Measurements from ENCODE around the gene RAF1. TPM values are rescaled to one million over a fixed set of nuclear protein-coding genes. Genes with fewer than 3 reads are reported as not detected.
"Not testable (repeated sequence)": the region's sequence is repeated elsewhere in the genome, so short reads cannot be mapped to it uniquely, and the experiment has no call there.

Gene RAF1
- total RNA-seq, 1 donor from 2014 or later, result 96.8 TPM

DNA sequence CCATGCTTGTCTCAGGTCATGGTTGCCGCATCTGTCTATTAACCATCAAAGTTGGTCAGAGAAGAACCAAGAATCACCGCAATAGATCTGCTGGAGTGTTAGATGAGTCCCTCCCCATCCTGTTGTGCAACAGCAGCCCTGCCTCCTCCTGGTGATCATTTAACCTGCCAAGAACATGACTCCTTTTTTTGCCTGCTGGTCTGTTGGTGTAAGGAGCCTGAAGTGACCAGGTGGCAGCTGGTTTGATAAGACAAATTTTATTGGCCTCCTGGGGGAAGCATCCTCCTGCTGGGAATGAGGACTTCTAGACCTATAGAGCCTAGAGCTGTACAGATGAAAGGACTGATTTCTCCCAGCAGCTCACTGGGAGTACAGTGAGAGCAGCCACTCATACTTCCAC lies 43.5 kb upstream of the RAF1 start:
- H3K4me1 Mint-ChIP-seq (ENCODE audit: unreplicated experiment), result no peaks in the 10 kb centered on the region
- no peak overlapping the region for H3K4me3 Mint-ChIP-seq (ENCODE audit: unreplicated experiment)
- H3K27ac Mint-ChIP-seq (ENCODE audit: unreplicated experiment), result no peak overlapping the region
- peaks cover 7% of the 10 kb centered on the region for H3K27me3 Mint-ChIP-seq (ENCODE audit: unreplicated experiment)
- H3K9me3 Mint-ChIP-seq (ENCODE audit: unreplicated experiment), result no peaks in the 10 kb centered on the region
- H3K36me3 Mint-ChIP-seq (ENCODE audit: low read depth, unreplicated experiment), result no peaks in the 10 kb centered on the region
- no peak for DNase-seq (ENCODE audit: low spot score)
- TF ChIP-seq, protein P1, sequence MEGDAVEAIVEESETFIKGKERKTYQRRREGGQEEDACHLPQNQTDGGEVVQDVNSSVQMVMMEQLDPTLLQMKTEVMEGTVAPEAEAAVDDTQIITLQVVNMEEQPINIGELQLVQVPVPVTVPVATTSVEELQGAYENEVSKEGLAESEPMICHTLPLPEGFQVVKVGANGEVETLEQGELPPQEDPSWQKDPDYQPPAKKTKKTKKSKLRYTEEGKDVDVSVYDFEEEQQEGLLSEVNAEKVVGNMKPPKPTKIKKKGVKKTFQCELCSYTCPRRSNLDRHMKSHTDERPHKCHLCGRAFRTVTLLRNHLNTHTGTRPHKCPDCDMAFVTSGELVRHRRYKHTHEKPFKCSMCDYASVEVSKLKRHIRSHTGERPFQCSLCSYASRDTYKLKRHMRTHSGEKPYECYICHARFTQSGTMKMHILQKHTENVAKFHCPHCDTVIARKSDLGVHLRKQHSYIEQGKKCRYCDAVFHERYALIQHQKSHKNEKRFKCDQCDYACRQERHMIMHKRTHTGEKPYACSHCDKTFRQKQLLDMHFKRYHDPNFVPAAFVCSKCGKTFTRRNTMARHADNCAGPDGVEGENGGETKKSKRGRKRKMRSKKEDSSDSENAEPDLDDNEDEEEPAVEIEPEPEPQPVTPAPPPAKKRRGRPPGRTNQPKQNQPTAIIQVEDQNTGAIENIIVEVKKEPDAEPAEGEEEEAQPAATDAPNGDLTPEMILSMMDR (IDR thresholded peaks at IDR 0.05; ENCODE audit: unreplicated experiment), result no peak

DNA sequence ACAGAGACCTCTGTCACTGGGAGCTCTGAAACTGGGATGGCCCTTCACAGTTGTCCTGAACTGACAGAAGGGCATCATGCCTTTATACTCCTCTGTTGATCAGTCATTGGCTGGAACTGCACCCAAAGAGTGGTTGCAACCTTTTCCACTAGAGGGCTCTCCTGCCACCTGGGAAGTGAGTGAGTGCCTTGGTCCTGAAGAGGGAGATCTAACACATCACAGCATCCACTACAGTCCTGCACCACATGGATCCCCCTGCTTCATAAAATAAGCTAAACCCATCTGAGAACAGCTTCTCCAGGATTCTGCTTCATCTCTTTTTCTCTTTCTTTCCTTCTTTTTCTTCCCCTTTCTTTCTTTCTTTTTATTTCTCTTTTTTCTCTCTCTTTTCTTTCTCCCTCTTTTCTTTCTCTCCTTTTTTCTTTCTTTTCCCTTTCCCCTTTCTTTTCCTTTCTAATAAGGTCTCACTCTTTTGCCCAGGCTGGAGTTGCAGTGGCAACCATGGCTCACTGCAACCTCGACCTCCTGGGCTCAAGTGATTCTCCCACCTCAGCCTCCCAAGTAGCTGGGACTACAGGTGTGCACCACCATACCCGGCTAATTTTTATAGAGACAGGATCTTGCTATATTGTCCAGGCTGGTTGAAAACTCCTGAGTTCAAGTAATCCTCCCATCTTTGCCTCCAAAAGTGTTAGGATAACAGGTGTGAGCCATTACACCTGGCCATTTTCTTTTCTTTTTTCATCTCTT lies 42.8 kb upstream of the RAF1 start:
- Mint-ChIP-seq H3K27me3 (ENCODE audit: unreplicated experiment) (peaks cover 7% of the 10 kb centered on the region), H3K36me3 (ENCODE audit: low read depth, unreplicated experiment) (no peaks in the 10 kb centered on the region), H3K9me3 (ENCODE audit: unreplicated experiment) (no peaks in the 10 kb centered on the region), H3K27ac (ENCODE audit: unreplicated experiment) (no peak overlapping the region), H3K4me1 (ENCODE audit: unreplicated experiment) (no peaks in the 10 kb centered on the region), H3K4me3 (ENCODE audit: unreplicated experiment) (no peak overlapping the region)
- TF ChIP-seq, protein P1 (IDR thresholded peaks at IDR 0.05; ENCODE audit: unreplicated experiment), result peak; percentile 29
- DNase-seq (ENCODE audit: low spot score), result peak; percentile 70

DNA sequence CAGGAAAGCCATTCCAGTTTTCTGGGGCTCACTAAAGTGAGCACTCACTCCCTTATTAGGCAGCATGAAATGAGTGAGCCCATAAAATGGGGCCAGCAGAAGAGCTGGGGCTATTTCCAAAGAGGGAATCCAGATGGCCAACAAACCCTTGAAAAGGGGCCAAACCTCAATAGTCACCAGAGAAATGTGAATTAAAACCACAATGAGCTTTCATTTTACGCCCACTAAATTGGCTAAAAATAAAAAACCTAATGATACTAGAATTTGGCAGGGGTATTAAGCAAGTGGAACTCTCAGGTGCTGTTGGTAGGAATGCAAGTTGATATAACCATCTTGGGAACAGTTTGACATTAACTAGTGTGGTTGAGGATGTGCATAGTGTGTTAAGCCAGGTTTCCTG lies 42.1 kb upstream of the RAF1 start:
- Mint-ChIP-seq H3K9me3 (ENCODE audit: unreplicated experiment) (no peaks in the 10 kb centered on the region), H3K27ac (ENCODE audit: unreplicated experiment) (no peak overlapping the region), H3K4me3 (ENCODE audit: unreplicated experiment) (no peak overlapping the region), H3K27me3 (ENCODE audit: unreplicated experiment) (peaks cover 7% of the 10 kb centered on the region), H3K36me3 (ENCODE audit: low read depth, unreplicated experiment) (no peaks in the 10 kb centered on the region), H3K4me1 (ENCODE audit: unreplicated experiment) (no peaks in the 10 kb centered on the region)
- TF ChIP-seq, protein P1 (IDR thresholded peaks at IDR 0.05; ENCODE audit: unreplicated experiment), result no peak
- no peak for DNase-seq (ENCODE audit: low spot score)

DNA sequence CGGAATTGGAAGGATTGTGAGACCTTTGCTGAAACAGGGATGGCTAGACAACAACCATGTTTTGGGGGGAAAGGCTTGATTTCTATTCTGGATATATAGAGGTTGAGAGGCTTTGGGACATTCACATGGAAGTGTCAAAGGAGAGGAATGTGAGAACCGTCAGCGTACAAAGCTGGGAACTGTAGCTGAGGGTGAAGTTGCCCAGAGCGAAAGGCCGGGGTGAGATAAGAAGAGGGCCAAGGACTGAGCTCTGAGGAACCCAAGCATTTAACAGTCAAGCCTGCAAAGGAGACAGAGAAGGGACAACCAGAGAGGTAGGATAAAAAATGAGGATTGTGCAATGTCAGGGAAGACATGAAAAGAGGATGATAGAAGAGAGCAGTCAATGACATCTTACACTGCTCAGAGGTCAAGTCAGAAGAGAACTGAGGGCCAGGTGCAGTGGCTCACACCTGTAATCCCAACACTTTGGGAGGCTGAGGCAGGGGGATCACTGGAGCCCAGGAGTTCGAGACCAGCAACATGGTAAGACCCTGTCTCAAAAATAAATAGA lies 41.5 kb upstream of the RAF1 start:
- TF ChIP-seq, protein P1 (IDR thresholded peaks at IDR 0.05; ENCODE audit: unreplicated experiment), result no peak
- Mint-ChIP-seq H3K36me3 (ENCODE audit: low read depth, unreplicated experiment) (no peaks in the 10 kb centered on the region), H3K9me3 (ENCODE audit: unreplicated experiment) (no peaks in the 10 kb centered on the region), H3K27ac (ENCODE audit: unreplicated experiment) (no peak overlapping the region), H3K27me3 (ENCODE audit: unreplicated experiment) (peaks cover 6% of the 10 kb centered on the region), H3K4me3 (ENCODE audit: unreplicated experiment) (no peak overlapping the region), H3K4me1 (ENCODE audit: unreplicated experiment) (no peaks in the 10 kb centered on the region)
- DNase-seq (ENCODE audit: low spot score), result no peak

DNA sequence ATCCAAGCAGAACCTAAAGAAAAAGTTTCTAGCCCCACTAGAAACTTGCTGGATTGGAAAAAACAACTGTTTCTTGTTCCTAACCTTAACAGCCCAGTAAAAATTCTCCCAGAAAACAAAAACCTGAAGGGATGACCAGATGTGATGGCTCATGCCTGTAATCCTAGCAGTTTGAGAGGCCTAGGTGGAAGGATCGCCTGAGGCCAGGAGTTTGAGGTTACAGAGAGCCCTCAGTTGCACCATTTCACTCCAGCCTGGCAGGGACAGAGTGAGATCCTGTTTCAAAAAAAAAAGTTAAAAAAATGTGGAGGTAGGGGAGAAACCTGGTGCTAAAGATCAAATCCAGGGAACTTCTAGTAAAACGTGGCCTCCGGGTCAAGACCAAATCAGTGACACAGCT lies 38.6 kb upstream of the RAF1 start:
- Mint-ChIP-seq H3K4me3 (ENCODE audit: unreplicated experiment) (no peak overlapping the region), H3K27me3 (ENCODE audit: unreplicated experiment) (peaks cover 3% of the 10 kb centered on the region), H3K9me3 (ENCODE audit: unreplicated experiment) (no peaks in the 10 kb centered on the region), H3K4me1 (ENCODE audit: unreplicated experiment) (no peaks in the 10 kb centered on the region), H3K27ac (ENCODE audit: unreplicated experiment) (no peak overlapping the region), H3K36me3 (ENCODE audit: low read depth, unreplicated experiment) (no peaks in the 10 kb centered on the region)
- TF ChIP-seq, protein P1 (IDR thresholded peaks at IDR 0.05; ENCODE audit: unreplicated experiment), result no peak
- no peak for DNase-seq (ENCODE audit: low spot score)

DNA sequence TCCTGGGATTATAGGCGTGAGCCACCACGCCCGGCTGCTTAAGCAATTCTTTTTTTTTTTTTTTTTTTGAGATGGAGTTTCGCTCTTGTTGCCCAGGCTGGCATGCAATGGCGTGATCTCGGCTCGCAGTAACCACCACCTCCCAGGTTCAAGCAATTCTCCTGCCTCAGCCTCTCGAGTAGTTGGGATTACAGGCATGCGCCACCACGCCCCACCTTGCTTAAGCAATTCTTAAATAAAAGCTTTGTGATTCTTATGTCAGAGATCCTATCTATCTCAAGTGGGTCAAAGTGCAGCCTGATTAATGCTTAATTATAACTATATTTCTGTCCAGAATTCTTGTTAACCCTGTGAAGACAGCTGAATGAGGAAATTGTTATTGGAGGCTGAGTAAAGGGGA lies 37.7 kb upstream of the RAF1 start:
- not testable (repeated sequence) for H3K4me3 Mint-ChIP-seq (ENCODE audit: unreplicated experiment); DNase-seq (ENCODE audit: low spot score); H3K9me3 Mint-ChIP-seq (ENCODE audit: unreplicated experiment); H3K27ac Mint-ChIP-seq (ENCODE audit: unreplicated experiment); H3K4me1 Mint-ChIP-seq (ENCODE audit: unreplicated experiment); H3K27me3 Mint-ChIP-seq (ENCODE audit: unreplicated experiment); H3K36me3 Mint-ChIP-seq (ENCODE audit: low read depth, unreplicated experiment)

Data from endothelial cell (in vitro differentiated cells).